ENCODE results near the gene AAGAB.

DNA sequence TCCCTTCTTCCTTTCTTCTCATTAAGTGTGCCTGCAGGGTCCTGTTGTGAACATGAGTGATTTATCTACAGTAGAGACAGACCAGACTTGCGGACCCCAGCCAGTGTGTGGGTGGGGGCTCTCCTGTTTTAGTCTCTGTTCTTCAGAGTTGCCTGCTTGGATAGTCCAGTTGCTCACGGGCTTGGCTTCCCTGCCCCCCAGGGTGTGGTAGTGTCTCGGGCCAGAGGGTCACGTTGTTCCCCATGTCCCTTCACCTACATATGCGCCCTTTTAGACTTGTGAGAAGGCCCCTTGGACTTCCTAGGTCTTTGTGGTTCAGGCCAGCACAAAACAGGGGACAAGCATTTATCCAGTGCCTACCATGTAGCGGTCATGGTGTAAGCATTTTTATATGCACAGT is 85.8 kb downstream of the AAGAB start:
- TF ChIP-seq, protein P1, sequence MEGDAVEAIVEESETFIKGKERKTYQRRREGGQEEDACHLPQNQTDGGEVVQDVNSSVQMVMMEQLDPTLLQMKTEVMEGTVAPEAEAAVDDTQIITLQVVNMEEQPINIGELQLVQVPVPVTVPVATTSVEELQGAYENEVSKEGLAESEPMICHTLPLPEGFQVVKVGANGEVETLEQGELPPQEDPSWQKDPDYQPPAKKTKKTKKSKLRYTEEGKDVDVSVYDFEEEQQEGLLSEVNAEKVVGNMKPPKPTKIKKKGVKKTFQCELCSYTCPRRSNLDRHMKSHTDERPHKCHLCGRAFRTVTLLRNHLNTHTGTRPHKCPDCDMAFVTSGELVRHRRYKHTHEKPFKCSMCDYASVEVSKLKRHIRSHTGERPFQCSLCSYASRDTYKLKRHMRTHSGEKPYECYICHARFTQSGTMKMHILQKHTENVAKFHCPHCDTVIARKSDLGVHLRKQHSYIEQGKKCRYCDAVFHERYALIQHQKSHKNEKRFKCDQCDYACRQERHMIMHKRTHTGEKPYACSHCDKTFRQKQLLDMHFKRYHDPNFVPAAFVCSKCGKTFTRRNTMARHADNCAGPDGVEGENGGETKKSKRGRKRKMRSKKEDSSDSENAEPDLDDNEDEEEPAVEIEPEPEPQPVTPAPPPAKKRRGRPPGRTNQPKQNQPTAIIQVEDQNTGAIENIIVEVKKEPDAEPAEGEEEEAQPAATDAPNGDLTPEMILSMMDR (IDR thresholded peaks at IDR 0.05; ENCODE audit: low read depth, low read length) = no peak
- TF ChIP-seq MYC (IDR thresholded peaks at IDR 0.05; ENCODE audit: low read depth, low read length) (no peak), POLR2A (IDR thresholded peaks at IDR 0.05; ENCODE audit: extremely low read depth, insufficient read length) (no peak)
- TF ChIP-seq, protein P2, sequence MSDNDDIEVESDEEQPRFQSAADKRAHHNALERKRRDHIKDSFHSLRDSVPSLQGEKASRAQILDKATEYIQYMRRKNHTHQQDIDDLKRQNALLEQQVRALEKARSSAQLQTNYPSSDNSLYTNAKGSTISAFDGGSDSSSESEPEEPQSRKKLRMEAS (IDR thresholded peaks at IDR 0.05; ENCODE audit: low read depth, low read length) = no peak
